ENCODE results near the gene POLR3A. TPM values are rescaled to one million over a fixed set of nuclear protein-coding genes. Genes with fewer than 3 reads are reported as not detected.
"Not testable (repeated sequence)": the region's sequence is repeated elsewhere in the genome, so short reads cannot be mapped to it uniquely, and the experiment has no call there.

The POLR3A gene
- total RNA-seq (2014; rRNA removed; shearing (Covaris generic)), result 14.1 and 18.0 TPM in 2 replicates
- 6.6 and 8.0 TPM in 2 replicates for polyA plus RNA-seq (2014; cell fraction: nucleus; rRNA removed)

DNA sequence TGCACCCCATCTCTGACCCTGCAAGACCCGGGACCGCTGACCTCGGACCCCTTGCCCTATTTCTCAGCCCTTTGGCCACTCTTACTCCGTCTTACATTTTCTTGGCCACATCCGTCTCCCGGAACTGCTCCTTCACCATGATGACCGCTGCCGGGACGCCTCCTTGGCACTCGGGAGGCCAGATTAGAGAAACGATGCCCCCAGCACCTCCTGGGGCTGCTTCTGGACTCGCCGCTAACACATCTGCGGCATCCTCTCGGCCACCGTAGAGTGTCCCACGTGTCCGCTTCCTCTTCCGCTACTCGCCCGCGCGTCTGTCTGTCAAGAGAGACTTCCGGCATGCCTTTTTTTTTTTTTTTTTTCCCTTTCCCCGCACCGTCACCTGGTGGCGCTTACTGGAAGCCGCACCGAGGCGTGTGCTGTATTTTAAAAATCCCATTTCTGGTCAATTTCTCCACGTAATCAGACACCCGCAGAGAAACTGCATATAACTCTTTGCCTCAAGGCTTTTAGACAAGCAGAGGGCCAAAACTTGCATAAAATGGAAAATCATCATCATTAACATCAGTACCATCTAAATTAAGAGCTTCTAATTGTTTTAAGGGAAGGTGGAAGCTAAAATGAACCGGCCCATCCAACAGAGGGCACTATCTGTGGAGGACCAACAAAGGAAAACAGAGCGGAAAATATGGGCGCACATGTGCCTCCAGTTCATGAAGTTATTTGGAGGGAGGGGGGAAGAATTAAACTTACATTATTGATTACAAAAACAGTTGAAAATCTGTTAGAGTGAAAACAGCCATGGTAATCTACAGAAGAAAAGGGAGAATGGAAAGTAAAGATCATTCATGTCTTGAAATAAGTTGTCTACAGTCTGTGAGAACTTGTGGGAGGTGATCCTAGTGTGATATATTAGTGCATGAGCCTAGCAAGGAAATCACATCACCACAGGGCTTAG is at the start of gene POLR3A:
POLR3A (minus strand) TSS at position 247 of the 958 bp plus-strand sequence; CDS start at position 139, 108 bp downstream.
- peak; percentile 96 for DNase-seq (ENCODE audit: extremely low read depth, low read depth)

DNA sequence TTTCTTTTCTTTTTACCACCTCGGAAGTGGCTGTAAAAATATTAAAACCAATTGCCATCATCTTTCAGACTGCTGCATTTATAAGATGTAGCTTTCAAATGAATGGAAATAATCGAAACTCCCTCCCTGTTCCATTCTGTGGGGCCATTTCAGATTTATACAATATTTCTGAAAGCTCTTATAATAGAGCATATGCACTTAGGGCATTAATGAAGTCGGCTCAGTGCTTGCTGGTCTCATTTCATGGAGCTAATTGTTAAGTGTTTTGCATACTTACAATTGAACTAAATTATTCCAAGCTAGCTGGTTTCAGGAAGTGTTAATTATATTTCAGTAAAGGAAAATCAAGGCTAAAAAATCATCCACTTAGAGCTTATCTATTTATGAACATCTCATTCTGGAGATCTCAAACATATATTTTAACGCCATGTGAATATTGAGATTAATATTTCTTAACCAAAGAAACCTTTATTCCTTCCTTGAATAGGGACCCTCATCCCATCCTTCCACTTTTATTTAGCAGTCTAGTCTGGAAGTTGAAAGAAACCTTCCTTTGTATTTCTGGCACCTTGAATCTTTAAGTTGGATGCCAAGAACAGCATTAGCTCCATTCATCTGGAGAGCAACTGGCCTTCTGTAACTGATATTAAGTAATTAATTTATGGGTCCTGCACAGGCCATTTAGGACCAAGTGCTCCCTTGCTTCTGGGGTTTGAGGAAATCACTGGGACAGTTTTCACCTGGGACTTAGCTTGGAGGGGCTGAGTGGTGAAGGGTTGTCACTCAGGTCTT is 49.4 kb upstream of the POLR3A start:
- no peak for DNase-seq (ENCODE audit: extremely low read depth, low read depth)

DNA sequence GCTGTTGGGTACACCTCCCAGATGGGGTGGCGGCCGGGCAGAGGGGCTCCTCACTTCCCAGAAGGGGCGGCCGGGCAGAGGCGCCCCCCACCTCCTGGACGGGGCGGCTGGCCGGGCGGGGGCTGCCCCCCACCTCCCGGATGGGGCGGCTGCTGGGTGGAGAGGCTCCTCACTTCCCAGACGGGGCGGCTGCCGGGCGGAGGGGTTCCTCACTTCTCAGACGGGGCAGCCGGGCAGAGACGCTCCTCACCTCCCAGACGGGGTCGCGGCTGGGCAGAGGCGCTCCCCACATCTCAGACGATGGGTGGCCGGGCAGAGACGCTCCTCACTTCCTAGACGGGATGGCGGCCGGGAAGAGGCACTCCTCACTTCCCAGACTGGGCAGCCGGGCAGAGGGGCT is 46.5 kb upstream of the POLR3A start:
- DNase-seq (ENCODE audit: extremely low read depth, low read depth), result not testable (repeated sequence)

DNA sequence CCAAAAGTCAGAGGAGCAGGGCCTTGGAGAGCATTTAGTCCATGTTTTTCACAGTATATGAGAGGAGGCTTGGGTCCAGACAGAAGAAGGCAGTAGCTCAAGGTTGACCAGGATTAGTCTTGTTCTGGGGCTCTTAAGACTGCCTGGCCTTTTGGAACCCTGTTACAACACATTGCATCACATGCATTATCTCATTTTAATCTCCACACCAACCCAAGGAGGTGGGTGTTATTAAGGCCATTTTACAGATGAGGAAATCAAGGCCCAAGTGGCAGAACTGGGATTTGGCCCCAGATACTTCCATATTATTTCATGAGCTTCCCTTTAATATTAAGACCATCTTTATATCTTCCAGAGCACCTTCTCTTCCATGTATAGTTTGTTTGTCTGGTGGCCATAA is 43.2 kb upstream of the POLR3A start:
- no peak for DNase-seq (ENCODE audit: extremely low read depth, low read depth)

DNA sequence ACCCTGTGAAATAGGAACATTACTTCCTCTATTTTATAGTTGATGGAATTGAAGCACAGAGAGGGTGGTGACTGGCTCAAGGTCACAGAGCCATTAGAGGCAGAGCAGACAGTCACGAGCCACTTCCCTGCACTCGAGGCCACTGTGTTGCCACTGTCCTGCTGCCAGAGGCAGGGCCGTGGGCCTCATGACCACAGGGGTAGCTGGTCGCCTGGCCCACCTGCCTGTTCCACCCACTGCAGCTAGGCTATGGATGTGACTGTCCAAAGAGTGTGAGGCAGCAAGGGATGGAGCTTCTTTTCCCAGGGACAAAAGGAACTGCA is 42.5 kb upstream of the POLR3A start:
- no peak for DNase-seq (ENCODE audit: extremely low read depth, low read depth)

DNA sequence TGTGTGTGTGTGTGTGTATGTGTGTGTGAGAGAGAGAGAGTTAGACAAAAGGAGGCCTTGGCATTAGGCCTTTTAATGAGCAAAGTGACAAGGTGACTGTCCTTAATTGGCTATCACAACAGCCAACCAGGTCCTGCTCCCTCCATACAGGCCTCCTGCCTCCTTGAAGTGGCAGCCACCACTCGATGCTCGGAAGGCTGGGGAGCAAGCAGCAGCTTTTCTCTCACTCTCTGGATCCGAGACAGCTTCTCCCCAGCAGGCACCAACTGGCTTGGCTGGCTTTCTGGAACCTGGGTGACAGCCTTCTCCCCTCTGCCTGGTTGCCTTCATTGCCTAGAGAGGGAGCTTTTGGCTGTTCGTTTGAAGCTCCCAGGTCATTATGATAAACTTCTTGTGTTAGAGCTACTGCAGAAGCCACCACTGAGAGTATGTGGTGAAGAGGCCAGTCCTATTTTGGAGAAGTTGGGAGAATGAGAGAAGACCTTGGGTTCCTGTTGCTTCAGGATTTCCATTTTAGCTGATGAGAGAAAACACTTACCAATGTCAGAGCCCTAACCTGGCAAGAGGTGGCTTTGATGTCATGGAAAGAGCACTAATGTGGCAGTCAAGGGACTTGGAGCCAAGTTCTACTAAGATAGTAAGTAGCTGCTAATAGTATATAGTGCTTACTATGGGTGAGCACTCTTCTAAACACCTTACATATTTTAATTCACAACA is 42.0 kb upstream of the POLR3A start:
- no peak for DNase-seq (ENCODE audit: extremely low read depth, low read depth)

DNA sequence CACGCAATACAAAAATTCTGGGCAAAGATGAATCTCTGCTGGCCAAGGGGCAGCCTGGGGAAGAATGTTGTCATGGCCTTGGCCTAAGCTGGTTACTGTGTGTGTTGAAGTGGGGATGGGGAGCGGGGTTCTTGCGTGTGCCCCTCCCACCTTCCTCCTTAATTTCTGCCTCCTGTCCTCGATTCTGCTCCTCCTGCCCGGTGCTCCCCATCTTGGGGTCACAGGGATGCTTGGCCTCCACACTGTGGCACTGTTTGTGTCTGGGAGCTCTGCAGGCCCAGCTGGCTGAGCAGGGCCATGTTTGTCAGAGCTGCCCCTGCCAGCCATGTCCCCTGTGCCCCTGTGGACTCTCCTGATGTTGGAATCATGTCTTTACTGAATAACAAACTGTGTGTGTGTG is 41.4 kb upstream of the POLR3A start:
- DNase-seq (ENCODE audit: extremely low read depth, low read depth), result no peak

DNA sequence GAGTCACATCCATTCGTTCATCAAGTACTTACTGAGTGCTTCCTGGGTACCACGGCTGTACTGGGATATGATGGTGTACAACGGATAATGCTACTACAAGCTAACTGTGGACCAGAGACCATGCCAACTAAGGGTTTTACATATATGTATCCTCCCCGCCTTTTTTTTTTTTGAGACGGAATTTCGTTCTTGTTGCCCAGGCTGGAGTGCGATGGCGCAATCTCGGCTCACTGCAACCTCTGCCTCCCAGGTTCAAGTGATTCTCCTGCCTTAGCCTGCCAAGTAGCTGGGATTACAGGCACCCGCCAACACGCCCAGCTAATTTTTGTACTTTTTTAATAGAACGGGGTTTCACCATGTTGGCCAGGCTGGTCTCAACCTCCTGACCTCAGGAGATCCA is 40.7 kb upstream of the POLR3A start:
- not testable (repeated sequence) for DNase-seq (ENCODE audit: extremely low read depth, low read depth)

DNA sequence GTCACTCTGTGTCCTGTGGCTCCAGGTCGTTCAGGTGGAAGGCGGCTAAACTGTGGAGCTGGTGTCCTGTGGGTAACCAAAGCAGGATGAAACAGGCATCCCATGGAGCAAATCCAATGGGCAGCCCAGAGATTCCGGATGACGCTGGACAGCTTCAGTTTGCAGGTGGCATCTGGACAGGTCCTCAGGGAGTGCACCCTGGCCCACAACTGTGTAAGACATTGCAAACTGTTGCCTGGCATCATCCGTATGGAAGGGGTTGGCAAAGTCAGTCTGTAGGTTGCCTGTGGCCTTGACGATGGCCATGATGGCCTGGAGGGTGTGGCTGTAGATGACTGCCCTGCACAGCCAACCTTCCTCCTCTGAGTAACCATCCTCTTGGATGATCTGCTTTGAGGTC is 39.8 kb upstream of the POLR3A start:
- no peak for DNase-seq (ENCODE audit: extremely low read depth, low read depth)

DNA sequence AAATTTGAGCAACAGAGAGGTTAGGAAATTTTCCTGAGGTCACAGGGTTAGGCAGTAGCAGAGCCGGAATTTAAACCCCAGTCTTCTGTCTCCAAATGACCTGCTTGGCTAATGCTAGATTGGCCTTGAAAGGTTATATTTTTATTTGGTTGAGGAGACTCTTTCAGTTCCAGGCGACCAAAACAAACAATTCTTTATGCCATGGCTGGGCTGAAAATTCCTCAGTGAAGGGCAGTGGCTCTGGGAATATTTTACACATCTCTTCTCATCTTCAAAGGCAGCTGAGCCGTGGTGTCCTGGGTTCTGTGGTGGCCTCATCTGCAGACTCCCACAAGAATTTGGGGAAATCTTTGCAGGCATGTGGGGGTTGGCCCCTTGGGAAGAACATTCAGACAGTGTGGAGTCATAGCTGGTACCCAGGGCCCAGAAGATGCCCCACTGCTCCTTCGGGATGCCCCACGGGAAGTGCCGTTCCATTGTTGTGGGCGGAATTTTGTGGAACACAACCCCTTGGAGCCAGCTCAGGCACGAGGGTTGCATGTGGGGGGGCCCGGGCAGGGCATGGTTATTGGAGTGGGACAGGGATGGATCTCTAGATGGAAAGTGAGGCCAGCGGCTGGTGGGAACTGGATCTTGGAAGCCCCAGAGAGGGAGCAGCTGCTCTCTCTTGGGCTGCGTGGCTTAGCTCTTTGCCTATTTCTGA is 37.6 kb upstream of the POLR3A start:
- no peak for DNase-seq (ENCODE audit: extremely low read depth, low read depth)

DNA sequence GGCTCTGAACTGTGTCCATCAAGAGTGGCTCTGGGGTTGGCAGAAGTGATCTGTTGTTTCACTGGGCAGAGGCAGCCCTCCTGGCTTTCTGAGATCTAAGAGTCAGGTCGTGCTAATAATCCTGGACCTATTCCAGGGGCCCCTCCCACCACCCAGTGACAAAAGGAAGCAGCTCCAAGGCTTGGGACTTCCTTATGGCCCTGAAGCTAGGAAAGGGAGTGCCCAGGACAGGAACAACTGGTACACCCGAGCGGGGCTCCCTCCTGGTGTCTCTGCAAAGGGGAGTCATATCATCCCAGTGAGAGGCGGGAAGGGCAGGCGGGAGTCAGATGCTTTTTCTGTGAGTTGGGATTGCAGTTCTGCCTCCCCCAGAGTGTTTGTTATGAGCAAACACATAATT is 36.7 kb upstream of the POLR3A start:
- DNase-seq (ENCODE audit: extremely low read depth, low read depth), result no peak

DNA sequence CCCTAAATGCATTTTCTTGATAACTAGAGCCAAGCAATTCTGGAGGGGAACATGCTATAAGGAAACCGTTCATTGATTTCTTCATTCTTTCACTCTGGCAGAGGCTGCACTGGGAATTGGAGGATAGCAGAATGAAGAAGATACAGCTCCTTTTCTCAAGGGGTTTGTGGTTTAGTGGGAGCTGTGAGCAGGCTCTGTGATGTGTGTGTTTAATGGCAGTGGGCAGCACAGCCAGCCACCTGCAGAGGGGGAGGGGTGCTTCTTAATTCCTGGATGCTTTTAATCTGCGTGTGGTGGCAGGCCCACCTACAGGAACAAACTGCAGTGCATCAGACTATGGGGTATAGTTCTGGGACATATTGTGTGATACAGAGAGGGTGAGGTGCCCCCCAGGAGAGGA is 36.3 kb upstream of the POLR3A start:
- DNase-seq (ENCODE audit: extremely low read depth, low read depth), result no peak

DNA sequence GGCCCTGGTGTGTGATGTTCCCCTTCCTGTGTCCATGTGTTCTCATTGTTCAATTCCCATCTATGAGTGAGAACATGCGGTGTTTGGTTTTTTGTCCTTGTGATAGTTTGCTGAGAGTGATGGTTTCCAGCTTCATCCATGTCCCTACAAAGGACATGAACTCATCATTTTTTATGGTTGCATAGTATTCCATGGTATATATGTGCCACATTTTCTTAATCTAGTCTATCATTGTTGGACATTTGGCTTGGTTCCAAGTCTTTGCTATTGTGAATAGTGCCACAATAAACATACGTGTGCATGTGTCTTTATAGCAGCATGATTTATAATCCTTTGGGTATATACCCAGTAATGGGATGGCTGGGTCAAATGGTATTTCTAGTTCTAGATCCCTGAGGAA is 35.6 kb upstream of the POLR3A start:
- DNase-seq (ENCODE audit: extremely low read depth, low read depth), result not testable (repeated sequence)

DNA sequence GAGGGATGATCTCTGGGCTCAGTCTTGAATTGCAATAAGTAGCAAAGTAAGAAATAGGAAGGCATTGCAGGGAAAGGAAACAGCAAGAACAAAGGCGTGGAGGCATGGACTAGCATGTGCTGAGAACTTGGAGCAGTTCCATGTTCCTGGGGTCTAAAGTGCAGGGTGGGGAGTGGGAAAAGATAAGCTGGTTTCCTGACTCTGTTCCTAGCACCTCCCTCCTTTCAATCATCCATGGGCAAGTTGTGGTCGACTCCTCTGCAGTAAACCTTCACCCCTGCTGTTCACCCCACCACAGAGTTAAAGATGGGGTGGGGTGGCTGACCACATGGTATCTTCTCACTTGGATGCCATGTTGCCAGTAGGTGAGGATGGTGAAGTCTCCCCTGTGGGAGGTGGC is 33.9 kb upstream of the POLR3A start:
- DNase-seq (ENCODE audit: extremely low read depth, low read depth), result no peak

DNA sequence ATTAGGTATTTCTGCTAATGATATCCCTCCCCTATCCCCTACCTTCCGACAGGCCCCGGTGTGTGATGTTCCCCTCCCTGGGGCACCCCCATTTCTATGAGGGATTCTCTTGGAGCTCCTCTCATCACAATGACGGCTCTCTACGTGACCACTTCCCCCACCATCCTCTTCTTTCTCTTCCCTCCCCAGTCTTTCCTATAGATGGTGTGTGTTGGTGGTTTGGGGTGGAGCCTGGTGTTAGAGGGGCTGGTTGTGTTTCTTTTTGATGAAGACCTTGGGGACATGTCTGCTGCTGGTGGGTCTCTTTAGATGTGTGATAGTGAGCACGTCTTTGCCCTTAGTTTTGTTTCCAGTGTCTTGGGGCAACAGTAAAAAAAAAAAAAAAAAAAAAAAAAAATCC is 33.0 kb upstream of the POLR3A start:
- no peak for DNase-seq (ENCODE audit: extremely low read depth, low read depth)

DNA sequence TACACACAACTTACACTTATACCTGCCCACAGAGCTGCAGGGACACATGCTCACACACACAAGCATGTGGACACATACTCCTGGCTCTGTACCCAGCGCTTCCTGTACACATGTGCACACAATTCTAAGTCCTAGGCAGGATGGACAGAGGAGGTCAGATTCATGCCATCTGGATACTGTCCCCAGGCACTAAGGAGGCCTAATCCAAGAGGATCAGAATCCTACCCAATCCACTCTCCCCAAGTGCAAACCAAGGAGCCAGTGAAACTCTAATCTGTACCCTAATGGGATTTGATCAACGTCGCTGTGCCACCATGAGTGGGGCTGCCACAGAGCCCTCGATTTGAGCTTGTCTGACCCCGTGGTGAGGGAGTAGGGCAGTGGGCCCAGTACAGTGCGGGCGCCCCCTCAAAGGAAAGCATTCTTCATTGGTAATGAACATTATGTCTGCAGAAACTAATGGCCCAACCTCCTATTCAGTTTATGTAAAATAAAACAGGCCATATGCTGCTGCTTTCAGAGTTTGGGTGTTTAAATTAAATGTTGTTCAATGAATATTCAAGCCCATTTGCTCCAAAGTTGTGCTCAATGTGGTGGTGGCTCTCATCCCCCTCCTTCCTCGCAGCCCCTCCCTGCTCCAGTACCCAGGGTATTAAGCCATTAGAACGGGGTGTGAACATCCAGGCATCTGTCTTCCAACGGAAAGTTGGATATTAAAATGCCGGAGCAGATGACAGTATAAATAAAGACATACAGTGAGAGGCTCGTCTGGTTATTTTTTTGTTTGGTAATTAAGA is 30.8 kb upstream of the POLR3A start:
- DNase-seq (ENCODE audit: extremely low read depth, low read depth), result no peak

DNA sequence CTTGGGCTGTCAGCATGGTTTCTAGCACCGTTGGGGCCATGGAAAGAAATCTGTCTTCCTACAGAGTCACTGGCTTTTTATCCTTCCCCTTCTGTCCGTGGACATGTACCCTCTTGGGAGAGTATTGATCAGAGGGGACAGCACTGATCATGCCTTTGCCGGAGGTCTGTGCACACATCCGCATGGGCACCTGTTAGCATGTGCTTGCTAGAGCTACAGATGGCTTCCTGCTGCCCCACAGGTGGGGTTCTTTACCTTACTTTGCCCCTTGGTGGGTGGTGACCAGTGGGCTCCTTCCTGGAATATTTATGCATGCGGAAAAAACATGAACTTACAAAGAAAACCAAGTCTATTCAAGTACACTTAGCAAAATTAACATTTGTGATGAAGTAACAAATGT is 29.2 kb upstream of the POLR3A start:
- no peak for DNase-seq (ENCODE audit: extremely low read depth, low read depth)

DNA sequence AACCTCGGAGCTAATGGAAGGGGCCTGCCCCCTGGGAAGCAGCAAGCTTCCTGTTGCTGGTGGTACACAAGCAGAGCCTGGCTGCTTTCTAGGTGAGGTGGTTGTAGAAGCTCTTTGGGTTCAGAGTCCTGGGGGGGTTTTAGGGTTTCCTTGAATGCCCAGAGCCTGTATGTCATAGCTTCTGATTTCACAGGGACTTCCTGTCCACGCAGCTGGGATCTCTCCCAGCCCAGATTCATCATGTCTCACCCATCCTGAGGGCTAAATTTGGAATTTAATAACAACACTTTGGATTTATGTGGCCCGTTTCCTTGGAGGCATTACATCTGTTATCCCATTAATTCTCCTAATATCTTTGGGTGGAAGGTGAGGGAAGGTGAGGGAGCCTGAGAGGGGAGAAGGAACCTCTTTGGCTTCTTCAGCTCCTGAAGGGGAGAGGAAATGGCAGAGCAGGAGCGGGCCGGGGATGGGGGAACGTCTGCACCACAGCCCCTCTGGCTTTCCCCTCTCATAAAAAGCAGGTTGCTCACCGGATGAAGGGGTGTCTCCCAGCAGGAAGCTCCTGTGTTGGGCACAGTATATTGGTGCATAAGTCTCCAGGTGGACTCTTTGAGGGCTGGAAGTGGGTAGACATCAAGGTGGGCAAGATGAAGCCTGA is 24.0 kb upstream of the POLR3A start:
- DNase-seq (ENCODE audit: extremely low read depth, low read depth), result no peak

DNA sequence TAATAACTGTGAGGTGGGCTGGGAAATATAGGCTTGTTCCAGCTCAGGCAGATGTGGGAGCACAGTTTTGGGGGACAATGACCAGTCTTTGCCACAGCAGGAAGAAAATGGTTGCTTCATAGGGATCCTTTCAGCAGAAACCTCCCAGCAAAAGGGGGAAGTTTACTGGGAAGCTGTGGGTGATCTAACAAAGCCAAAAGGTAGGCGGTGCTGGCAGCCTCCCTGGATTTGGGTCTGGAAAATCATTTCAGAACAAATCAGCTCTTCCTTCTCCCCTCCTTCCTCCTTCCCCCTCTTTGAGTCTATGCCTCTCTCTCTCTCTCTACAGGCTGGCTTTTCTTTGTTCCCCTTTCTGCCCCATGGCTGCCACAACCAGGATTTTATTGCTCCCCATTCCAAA is 20.5 kb upstream of the POLR3A start:
- DNase-seq (ENCODE audit: extremely low read depth, low read depth), result no peak

All from NCI-H460 (cell line).